Panc1 (cell line): ENCODE data around the gene CACNG7. TPM values are rescaled to one million over a fixed set of nuclear protein-coding genes. Genes with fewer than 3 reads are reported as not detected.
A peak's percentile ranks its signal among the peaks of the same experiment; 100 is the strongest.

ENCODE experiments used
- ATAC-seq: fragments of 200-7000 bp; cut with Tn5 transposase; 2 replicates; pipeline ENCODE4 v1.9.1; 2020; ENCODE audit warnings: mild to moderate bottlenecking, moderate library complexity
- BruUV-seq: library from RNA; stranded (reverse); fragments of 400-500 nt; replicated peaks from 2 replicates; lab custom pipeline; 2021; lab: Mats Ljungman, UMichigan
- CTCF ChIA-PET: fragments of 300-600 bp; sonication (Branson Sonifier 250); formaldehyde crosslinking; loops from one replicate; lab custom pipeline; 2022; ENCODE audit warnings: antibody characterized with exemption; lab: Charles Lee
- POLR2A ChIA-PET: fragments of 300-600 bp; sonication (Branson Sonifier 250); formaldehyde crosslinking; loops from one replicate; lab custom pipeline; 2022; ENCODE audit warnings: antibody characterized with exemption; lab: Charles Lee
- DNase-seq: peaks from one replicate; pipeline ENCODE4 v3.0.0-alpha.2; 2010; ENCODE audit warnings: low read depth, low spot score
- H3K27ac ChIP-seq: 2 replicates; pipeline ENCODE4 v1.5.1; 2011; ENCODE audit warnings: mild to moderate bottlenecking, low read length, inconsistent platforms
- H3K27me3 ChIP-seq: fragments of 200-500 bp; sonication (Bioruptor generic); 2 replicates; pipeline ENCODE4 v1.6.0; 2014; ENCODE audit warnings: low read length, inconsistent platforms; ENCODE audit not compliant: control insufficient read depth, insufficient read depth
- H3K36me3 ChIP-seq: fragments of 200-500 bp; sonication (Bioruptor generic); 2 replicates; pipeline ENCODE4 v1.5.1; 2014; ENCODE audit warnings: inconsistent platforms, mild to moderate bottlenecking, low read length, moderate library complexity; ENCODE audit not compliant: control insufficient read depth, insufficient read depth
- H3K4me1 ChIP-seq: 2 replicates; pipeline ENCODE4 v1.5.1; 2011; ENCODE audit warnings: inconsistent platforms, mild to moderate bottlenecking, low read length, moderate library complexity; ENCODE audit not compliant: control insufficient read depth, insufficient read depth
- H3K4me3 ChIP-seq, 2 experiments: 2 replicates each; pipeline ENCODE4 v1.5.1; 2011 to 2012; ENCODE audit warnings: low read depth in 2 of 2, low read length in 2 of 2, mild to moderate bottlenecking in 2 of 2, inconsistent platforms in 1 of 2, moderate library complexity in 1 of 2
- H3K9me3 ChIP-seq: fragments of 200-500 bp; sonication (Bioruptor generic); 2 replicates; pipeline ENCODE4 v1.5.1; 2014; ENCODE audit warnings: low read depth, mild to moderate bottlenecking, inconsistent platforms, low read length, moderate library complexity; ENCODE audit not compliant: control insufficient read depth, insufficient read depth
- CTCF ChIP-seq: fragments of 450-650 bp; IDR thresholded peaks from 2 replicates; pipeline ENCODE4 v1.5.1; 2017; ENCODE audit warnings: mild to moderate bottlenecking
- POLR2AphosphoS5 ChIP-seq: IDR thresholded peaks from 2 replicates; pipeline ENCODE4 v1.6.1; 2012; ENCODE audit warnings: mild to moderate bottlenecking, low read depth, low read length, moderate library complexity
- REST ChIP-seq, 2 experiments: IDR thresholded peaks; 2 replicates each; pipeline ENCODE4 v1.6.1; 2011 to 2012; ENCODE audit warnings: low read depth in 2 of 2, control low read depth in 1 of 2, low read length in 1 of 2, mild to moderate bottlenecking in 1 of 2, moderate library complexity in 1 of 2; ENCODE audit not compliant: insufficient read depth in 1 of 2
- SIN3A ChIP-seq: IDR thresholded peaks from 2 replicates; pipeline ENCODE4 v1.6.1; 2012; ENCODE audit warnings: low read depth, mild to moderate bottlenecking, low read length, moderate library complexity, borderline replicate concordance; ENCODE audit not compliant: insufficient read depth
- TCF7L2 ChIP-seq: IDR thresholded peaks from 2 replicates; pipeline ENCODE4 v1.6.1; 2011; ENCODE audit warnings: mild to moderate bottlenecking, low read depth, low read length, inconsistent platforms
- in situ Hi-C: cut with HindIII; loops from 2 replicates; pipeline ENCODE4 v1.10.0; 2016; ENCODE audit warnings: low sequenced_read_pairs, low pct_unique_long_range_greater_than_20kb
- intact Hi-C: fragments of 100-400 bp; cut with micrococcal nuclease; formaldehyde crosslinking; loops from one replicate; pipeline ENCODE4 v1.10.0; 2022; ENCODE audit not compliant: unreplicated experiment
- total RNA-seq: library from RNA; stranded (reverse); gene quantifications from one replicate; pipeline ENCODE4 v1.2.1, GENCODE V29; 2021; ENCODE audit not compliant: unreplicated experiment

CACNG7 gene
- total RNA-seq, 1 experiment from 2014 or later: 7.7 TPM

- intact Hi-C loops (no loop called here), in situ Hi-C loops (no loop called here)
- no peak for ATAC-seq
- no TSS peak for BruUV-seq
- Histone ChIP-seq H3K4me3 (no peak overlapping the region), H3K9me3 (no peaks in the 10 kb centered on the region), H3K27me3 (no peaks in the 10 kb centered on the region), H3K36me3 (0 out of 2 replicates have a peak, but pooled peaks cover 6% of the 10 kb centered on the region), H3K27ac (peak overlapping the region; percentile 36; the same call in 1 of the 2 replicates), H3K4me1 (peaks cover 44% of the 10 kb centered on the region)
- ChIA-PET CTCF (no interaction called here), POLR2A (interaction anchor here (0.6 kb wide), 2 partner anchors 339 to 1800 kb away, joined by 3 to 14 read pairs; partner anchors contain the start of gene EPN1)
- TF ChIP-seq POLR2AphosphoS5 (no peak), TCF7L2 (no peak), REST (IDR thresholded peaks at IDR 0.05; ENCODE audit: insufficient read depth in 1 of 2, low read depth in 2 of 2, low read length in 1 of 2) (no peak), SIN3A (no peak), CTCF (no peak)
- no peak for DNase-seq
Observed at GRCh38 chr19:53874606-53874990, 34.5 kb upstream of the CACNG7 start.

GRCh38 chr19:53875602-53876325 lies 33.3 kb upstream of the CACNG7 start:
- Histone ChIP-seq H3K36me3 (0 out of 2 replicates have a peak, but pooled peaks cover 6% of the 10 kb centered on the region), H3K27me3 (no peaks in the 10 kb centered on the region), H3K27ac (peak overlapping the region; percentile 24; the same call in 1 of the 2 replicates), H3K4me1 (peaks cover 45% of the 10 kb centered on the region), H3K9me3 (no peaks in the 10 kb centered on the region), H3K4me3 (no peak overlapping the region)
- ChIA-PET POLR2A (interaction anchor here (0.5 to 3.0 kb wide), 3 partner anchors 8 to 585 kb away, joined by 7 to 16 read pairs (median 8); partner anchors contain the start of gene MYADM), CTCF (interaction anchor here (0.6 to 0.7 kb wide), 2 partner anchors 16 to 72 kb away, joined by 3 to 5 read pairs; no protein-coding TSS in a partner anchor)
- DNase-seq (no peak), ATAC-seq (no peak)
- TF ChIP-seq POLR2AphosphoS5 (no peak; the same call in none of the 2 replicates), REST (IDR thresholded peaks at IDR 0.05; ENCODE audit: insufficient read depth in 1 of 2, low read depth in 2 of 2, low read length in 1 of 2) (no peak), CTCF (no peak), TCF7L2 (no peak)
- BruUV-seq: TSS peak; percentile 75
- intact Hi-C loops: no loop called here
- in situ Hi-C loops: no loop called here
